ENCODE measurements around the gene RNF32. TPM values are rescaled to one million over a fixed set of nuclear protein-coding genes. Genes with fewer than 3 reads are reported as not detected.
A peak's percentile ranks its signal among the peaks of the same experiment; 100 is the strongest.

The RNF32 gene
- total and polyA plus RNA-seq, 4 donors: 0.59 to 1.3 (median 0.72) TPM

DNA sequence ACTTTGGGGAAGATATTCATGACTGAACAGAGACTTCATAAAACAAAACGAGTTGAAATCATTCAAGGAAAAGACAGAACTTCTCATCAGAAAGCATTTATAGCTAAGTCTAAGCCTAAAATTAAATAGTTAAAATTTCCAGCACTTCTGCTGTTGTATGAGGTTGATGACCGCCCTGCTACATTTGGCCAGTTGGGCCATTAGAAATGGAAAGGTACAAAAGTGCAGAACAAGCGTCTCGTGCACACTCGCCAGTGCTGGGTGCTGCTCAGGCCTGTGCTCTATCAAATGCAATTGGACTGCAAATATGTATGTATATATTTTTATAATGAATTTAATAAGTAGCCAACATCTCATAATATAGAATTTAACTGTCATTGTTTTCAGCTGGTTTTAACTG is 34.4 kb upstream of the RNF32 start:
- H3K4me3 ChIP-seq (ENCODE audit: low read depth in 1 of 3, low read length in 3 of 3): no peak overlapping the region

DNA sequence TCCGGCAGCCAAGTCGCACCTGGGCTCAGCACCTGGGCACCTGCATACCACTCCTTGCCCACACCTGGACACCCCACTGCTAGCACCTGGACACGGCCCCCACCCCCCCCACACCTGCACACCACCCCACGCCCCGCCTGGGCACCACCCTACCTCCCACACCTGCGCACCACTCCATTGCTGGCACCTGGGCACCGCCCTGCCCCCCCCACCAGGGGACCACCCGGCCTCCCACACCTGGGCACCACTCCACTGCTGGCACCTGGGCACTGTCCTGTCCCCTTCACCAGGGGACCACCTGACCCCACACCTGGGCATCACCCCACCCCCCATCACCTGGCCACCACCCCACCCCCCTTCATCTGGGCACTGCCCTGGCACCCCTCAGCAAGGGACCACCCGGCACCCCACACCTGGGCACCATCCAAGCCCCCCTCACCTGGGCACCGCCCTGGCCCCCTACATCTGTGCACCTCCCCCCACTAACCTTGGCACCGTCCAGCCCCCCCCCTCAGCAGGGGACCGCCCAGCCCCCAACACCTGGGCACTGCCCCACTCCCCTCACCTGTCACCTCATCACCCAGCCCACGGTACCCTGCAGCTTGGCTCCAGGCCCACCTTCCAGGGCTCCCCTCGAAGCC is 33.8 kb upstream of the RNF32 start:
- Histone ChIP-seq H3K4me3 (ENCODE audit: low read depth in 1 of 3, low read length in 3 of 3) (peak overlapping the region in 1 of 3 donors; percentile 63), H3K9ac (ENCODE audit: low read depth in 1 of 2, low read length in 2 of 2) (no peak overlapping the region), H3K27me3 (ENCODE audit: control insufficient read depth in 4 of 4, insufficient read depth in 4 of 4, low read length in 3 of 4) (no peaks in the 10 kb centered on the region), H3K27ac (ENCODE audit: low read depth in 1 of 2, low read length in 2 of 2) (no peak overlapping the region), H3K9me3 (ENCODE audit: control insufficient read depth in 4 of 4, low read length in 3 of 4) (no peaks in the 10 kb centered on the region), H3K36me3 (ENCODE audit: control insufficient read depth in 4 of 4, insufficient read depth in 3 of 4, low read depth in 1 of 4, low read length in 3 of 4) (no peaks in the 10 kb centered on the region), H3K4me1 (ENCODE audit: control insufficient read depth in 4 of 4, insufficient read depth in 4 of 4, low read length in 3 of 4) (peaks cover 5 to 31% (median 13%) of the 10 kb centered on the region in 4 donors)
- 78% methylated on average over 14 of the region's 14 CpGs for WGBS
- TF ChIP-seq NR2F2 (IDR thresholded peaks at IDR 0.05) (no peak), HNF4G (IDR thresholded peaks at IDR 0.05) (no peak), CTCF (IDR thresholded peaks at IDR 0.05; ENCODE audit: low read depth, low read length, missing input control) (no peak), HNF4A (conservative IDR thresholded peaks at IDR 0.05) (no peak), RAD21 (IDR thresholded peaks at IDR 0.05) (no peak), GABPA (IDR thresholded peaks at IDR 0.05 in 1 of 2, conservative IDR thresholded peaks at IDR 0.05 in 1 of 2) (no peak), TAF1 (conservative IDR thresholded peaks at IDR 0.05) (no peak), MAX (IDR thresholded peaks at IDR 0.05) (no peak), EGR1 (IDR thresholded peaks at IDR 0.05; ENCODE audit: low read depth in 2 of 2) (no peak), SP1 (IDR thresholded peaks at IDR 0.05) (no peak), JUND (IDR thresholded peaks at IDR 0.05) (no peak), FOXA1 (IDR thresholded peaks at IDR 0.05) (no peak), FOXA2 (IDR thresholded peaks at IDR 0.05) (no peak)
- TF ChIP-seq, protein P1, sequence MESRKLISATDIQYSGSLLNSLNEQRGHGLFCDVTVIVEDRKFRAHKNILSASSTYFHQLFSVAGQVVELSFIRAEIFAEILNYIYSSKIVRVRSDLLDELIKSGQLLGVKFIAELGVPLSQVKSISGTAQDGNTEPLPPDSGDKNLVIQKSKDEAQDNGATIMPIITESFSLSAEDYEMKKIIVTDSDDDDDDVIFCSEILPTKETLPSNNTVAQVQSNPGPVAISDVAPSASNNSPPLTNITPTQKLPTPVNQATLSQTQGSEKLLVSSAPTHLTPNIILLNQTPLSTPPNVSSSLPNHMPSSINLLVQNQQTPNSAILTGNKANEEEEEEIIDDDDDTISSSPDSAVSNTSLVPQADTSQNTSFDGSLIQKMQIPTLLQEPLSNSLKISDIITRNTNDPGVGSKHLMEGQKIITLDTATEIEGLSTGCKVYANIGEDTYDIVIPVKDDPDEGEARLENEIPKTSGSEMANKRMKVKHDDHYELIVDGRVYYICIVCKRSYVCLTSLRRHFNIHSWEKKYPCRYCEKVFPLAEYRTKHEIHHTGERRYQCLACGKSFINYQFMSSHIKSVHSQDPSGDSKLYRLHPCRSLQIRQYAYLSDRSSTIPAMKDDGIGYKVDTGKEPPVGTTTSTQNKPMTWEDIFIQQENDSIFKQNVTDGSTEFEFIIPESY (IDR thresholded peaks at IDR 0.05): no peak
- no peak for DNase-seq (ENCODE audit: low spot score)

More for the DNA sequence above, 34.4 kb upstream of the RNF32 start:
- no peaks in the 10 kb centered on the region for H3K36me3 ChIP-seq (ENCODE audit: control insufficient read depth in 4 of 4, insufficient read depth in 3 of 4, low read depth in 1 of 4, low read length in 3 of 4)
- H3K27me3 ChIP-seq (ENCODE audit: control insufficient read depth in 4 of 4, insufficient read depth in 4 of 4, low read length in 3 of 4): no peaks in the 10 kb centered on the region
- no peak overlapping the region for H3K27ac ChIP-seq (ENCODE audit: low read depth in 1 of 2, low read length in 2 of 2)
- H3K9ac ChIP-seq (ENCODE audit: low read depth in 1 of 2, low read length in 2 of 2): no peak overlapping the region
- DNase-seq (ENCODE audit: low spot score): no peak
- TF ChIP-seq, protein P2, sequence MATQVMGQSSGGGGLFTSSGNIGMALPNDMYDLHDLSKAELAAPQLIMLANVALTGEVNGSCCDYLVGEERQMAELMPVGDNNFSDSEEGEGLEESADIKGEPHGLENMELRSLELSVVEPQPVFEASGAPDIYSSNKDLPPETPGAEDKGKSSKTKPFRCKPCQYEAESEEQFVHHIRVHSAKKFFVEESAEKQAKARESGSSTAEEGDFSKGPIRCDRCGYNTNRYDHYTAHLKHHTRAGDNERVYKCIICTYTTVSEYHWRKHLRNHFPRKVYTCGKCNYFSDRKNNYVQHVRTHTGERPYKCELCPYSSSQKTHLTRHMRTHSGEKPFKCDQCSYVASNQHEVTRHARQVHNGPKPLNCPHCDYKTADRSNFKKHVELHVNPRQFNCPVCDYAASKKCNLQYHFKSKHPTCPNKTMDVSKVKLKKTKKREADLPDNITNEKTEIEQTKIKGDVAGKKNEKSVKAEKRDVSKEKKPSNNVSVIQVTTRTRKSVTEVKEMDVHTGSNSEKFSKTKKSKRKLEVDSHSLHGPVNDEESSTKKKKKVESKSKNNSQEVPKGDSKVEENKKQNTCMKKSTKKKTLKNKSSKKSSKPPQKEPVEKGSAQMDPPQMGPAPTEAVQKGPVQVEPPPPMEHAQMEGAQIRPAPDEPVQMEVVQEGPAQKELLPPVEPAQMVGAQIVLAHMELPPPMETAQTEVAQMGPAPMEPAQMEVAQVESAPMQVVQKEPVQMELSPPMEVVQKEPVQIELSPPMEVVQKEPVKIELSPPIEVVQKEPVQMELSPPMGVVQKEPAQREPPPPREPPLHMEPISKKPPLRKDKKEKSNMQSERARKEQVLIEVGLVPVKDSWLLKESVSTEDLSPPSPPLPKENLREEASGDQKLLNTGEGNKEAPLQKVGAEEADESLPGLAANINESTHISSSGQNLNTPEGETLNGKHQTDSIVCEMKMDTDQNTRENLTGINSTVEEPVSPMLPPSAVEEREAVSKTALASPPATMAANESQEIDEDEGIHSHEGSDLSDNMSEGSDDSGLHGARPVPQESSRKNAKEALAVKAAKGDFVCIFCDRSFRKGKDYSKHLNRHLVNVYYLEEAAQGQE (IDR thresholded peaks at IDR 0.05): peak; percentile 14
- TF ChIP-seq JUND (IDR thresholded peaks at IDR 0.05): no peak
- TF ChIP-seq EGR1 (IDR thresholded peaks at IDR 0.05; ENCODE audit: low read depth in 2 of 2): no peak
- TF ChIP-seq HNF4A (conservative IDR thresholded peaks at IDR 0.05): peak; percentile 55 to 78
- TF ChIP-seq SP1 (IDR thresholded peaks at IDR 0.05): peak; percentile 36
- peak; percentile 65 to 75 for TF ChIP-seq RXRA (IDR thresholded peaks at IDR 0.05)
- no peak for TF ChIP-seq HNF4G (IDR thresholded peaks at IDR 0.05)
- TF ChIP-seq ATF3 (IDR thresholded peaks at IDR 0.05): no peak
- H3K4me1 ChIP-seq (ENCODE audit: control insufficient read depth in 4 of 4, insufficient read depth in 4 of 4, low read length in 3 of 4): peaks cover 3 to 25% (median 11%) of the 10 kb centered on the region in 4 donors
- WGBS: 65% methylated on average over 5 of the region's 5 CpGs
- no peaks in the 10 kb centered on the region for H3K9me3 ChIP-seq (ENCODE audit: control insufficient read depth in 4 of 4, low read length in 3 of 4)
